OCI-LY1 (cell line): ENCODE results near the gene PLPP1.

Experiments used
- H2AFZ ChIP-seq: fragments of 200-600 bp; sonication (generic), shearing (Covaris generic); 2 replicates; pipeline ENCODE4 v1.6.0; 2014; ENCODE audit warnings: antibody characterized with exemption, mild to moderate bottlenecking, low read length
- H3F3A ChIP-seq: fragments of 200-600 bp; sonication (generic), shearing (Covaris generic); 2 replicates; pipeline ENCODE4 v1.6.0; 2014; ENCODE audit warnings: mild to moderate bottlenecking, antibody characterized with exemption, low read length, moderate library complexity; ENCODE audit not compliant: insufficient read depth
- H3K27ac ChIP-seq: fragments of 200-600 bp; sonication (generic); 2 replicates; pipeline ENCODE4 v1.5.1; 2014; ENCODE audit warnings: low read length, mixed run types, mild to moderate bottlenecking, low read depth; ENCODE audit not compliant: poor library complexity, severe bottlenecking
- H3K27me3 ChIP-seq: fragments of 200-600 bp; sonication (generic); 2 replicates; pipeline ENCODE4 v1.6.0; 2014; ENCODE audit warnings: antibody characterized with exemption, mild to moderate bottlenecking, low read length, moderate library complexity; ENCODE audit not compliant: insufficient read depth
- H3K36me3 ChIP-seq: fragments of 200-600 bp; sonication (generic); 2 replicates; pipeline ENCODE4 v1.6.1; 2014; ENCODE audit warnings: mild to moderate bottlenecking, antibody characterized with exemption, low read length, moderate library complexity, mixed read lengths; ENCODE audit not compliant: insufficient read depth
- H3K4me1 ChIP-seq: fragments of 200-600 bp; sonication (generic); 2 replicates; pipeline ENCODE4 v1.5.1; 2014; ENCODE audit warnings: mild to moderate bottlenecking, low read length, moderate library complexity; ENCODE audit not compliant: insufficient read depth, severe bottlenecking
- H3K4me2 ChIP-seq: fragments of 200-600 bp; sonication (generic), shearing (Covaris generic); 2 replicates; pipeline ENCODE4 v1.6.1; 2014; ENCODE audit warnings: low read length
- H3K4me3 ChIP-seq: fragments of 200-600 bp; sonication (generic); 2 replicates; pipeline ENCODE4 v1.5.1; 2014; ENCODE audit warnings: low read length, low read depth, mild to moderate bottlenecking, mixed read lengths; ENCODE audit not compliant: poor library complexity, severe bottlenecking
- H3K79me2 ChIP-seq: fragments of 200-600 bp; shearing (Covaris generic); 2 replicates; pipeline ENCODE4 v1.6.1; 2016; ENCODE audit warnings: mixed run types, low read length, mixed read lengths; ENCODE audit not compliant: insufficient read depth
- H3K9ac ChIP-seq: fragments of 200-600 bp; sonication (generic), shearing (Covaris generic); 2 replicates; pipeline ENCODE4 v1.6.1; 2014; ENCODE audit warnings: mild to moderate bottlenecking, low read length, mixed read lengths
- H3K9me2 ChIP-seq: fragments of 200-600 bp; sonication (generic), shearing (Covaris generic); 2 replicates; pipeline ENCODE4 v1.6.1; 2014; ENCODE audit warnings: low read depth, mild to moderate bottlenecking, low read length, mixed read lengths
- H3K9me3 ChIP-seq: fragments of 200-600 bp; shearing (Covaris generic); 2 replicates; pipeline ENCODE4 v1.6.1; 2014; ENCODE audit warnings: low read length, mixed read lengths
- H4K20me1 ChIP-seq: fragments of 200-600 bp; sonication (generic), shearing (Covaris generic); 2 replicates; pipeline ENCODE4 v1.6.0; 2016; ENCODE audit warnings: mild to moderate bottlenecking, low read length; ENCODE audit not compliant: insufficient read depth
- CTCF ChIP-seq: fragments of 200-600 bp; sonication (generic), shearing (Covaris generic); IDR thresholded peaks from 2 replicates; pipeline ENCODE4 v1.5.1; 2017; ENCODE audit warnings: mild to moderate bottlenecking, antibody characterized with exemption, low read length, moderate library complexity, mixed read lengths
- EZH2 ChIP-seq: fragments of 200-600 bp; sonication (generic), shearing (Covaris generic); IDR thresholded peaks from 2 replicates; pipeline ENCODE4 v1.8.0; 2017; ENCODE audit warnings: borderline replicate concordance, mixed run types, mild to moderate bottlenecking, antibody characterized with exemption, low read length, moderate library complexity, mixed read lengths

Gene PLPP1

DNA sequence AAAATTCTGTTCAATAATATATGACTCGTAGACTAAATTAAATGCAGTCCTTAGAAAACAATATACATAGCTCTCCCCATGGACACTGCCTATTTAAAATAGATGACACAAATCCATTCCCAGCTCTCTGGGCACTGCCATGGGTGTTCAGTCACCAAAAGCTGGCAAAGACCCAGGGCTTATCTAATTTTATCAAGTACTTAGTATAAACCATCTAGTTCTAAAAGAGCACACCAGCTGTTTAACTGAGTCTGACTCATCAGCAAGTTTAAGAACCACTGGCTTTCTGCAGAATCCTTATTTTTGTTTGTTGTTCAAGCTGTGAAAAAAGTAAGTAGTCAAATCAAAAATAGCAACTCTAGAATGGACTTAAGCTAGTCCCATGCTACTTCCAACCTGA, 107.6 kb downstream of the PLPP1 start:
- Histone ChIP-seq H3K9ac (no peak overlapping the region), H3K9me3 (peaks cover 18% of the 10 kb centered on the region)
- TF ChIP-seq EZH2 (no peak), CTCF (no peak)

GRCh38 chr5:55426455-55426854, 108.3 kb downstream of the PLPP1 start:
- H3K36me3 ChIP-seq: peaks cover 81% of the 10 kb centered on the region

More for the DNA sequence above, 107.6 kb downstream of the PLPP1 start:
- Histone ChIP-seq H3F3A (no peaks in the 10 kb centered on the region), H3K27me3 (no peaks in the 10 kb centered on the region), H4K20me1 (no peaks in the 10 kb centered on the region), H3K79me2 (no peaks in the 10 kb centered on the region), H3K27ac (no peak overlapping the region), H3K4me1 (no peaks in the 10 kb centered on the region), H3K9me2 (no peaks in the 10 kb centered on the region), H2AFZ (no peak overlapping the region), H3K4me3 (no peak overlapping the region), H3K4me2 (no peak overlapping the region), H3K36me3 (peaks cover 77% of the 10 kb centered on the region)

GRCh38 chr5:55421074-55421529, 113.7 kb downstream of the PLPP1 start:
- TF ChIP-seq EZH2 (no peak), CTCF (no peak)
- H3K36me3 ChIP-seq: peaks cover 84% of the 10 kb centered on the region
- no peak overlapping the region for H3K9ac ChIP-seq
- no peaks in the 10 kb centered on the region for H3K27me3 ChIP-seq
- H3K9me2 ChIP-seq: no peaks in the 10 kb centered on the region
- H3F3A ChIP-seq: no peaks in the 10 kb centered on the region
- no peaks in the 10 kb centered on the region for H4K20me1 ChIP-seq
- H3K4me3 ChIP-seq: no peak overlapping the region
- H3K79me2 ChIP-seq: no peaks in the 10 kb centered on the region
- H3K9me3 ChIP-seq: no peaks in the 10 kb centered on the region
- H2AFZ ChIP-seq: no peak overlapping the region
- H3K27ac ChIP-seq: no peak overlapping the region
- H3K4me2 ChIP-seq: no peak overlapping the region
- no peaks in the 10 kb centered on the region for H3K4me1 ChIP-seq

More at GRCh38 chr5:55426455-55426854, 108.3 kb downstream of the PLPP1 start:
- TF ChIP-seq EZH2 (no peak), CTCF (no peak)
- no peaks in the 10 kb centered on the region for H3K4me1 ChIP-seq
- no peaks in the 10 kb centered on the region for H3K9me2 ChIP-seq
- peaks cover 18% of the 10 kb centered on the region for H3K9me3 ChIP-seq
- no peaks in the 10 kb centered on the region for H4K20me1 ChIP-seq
- H2AFZ ChIP-seq: no peak overlapping the region
- no peaks in the 10 kb centered on the region for H3F3A ChIP-seq
- H3K4me2 ChIP-seq: no peak overlapping the region
- H3K4me3 ChIP-seq: no peak overlapping the region
- H3K27ac ChIP-seq: no peak overlapping the region
- H3K9ac ChIP-seq: no peak overlapping the region
- no peaks in the 10 kb centered on the region for H3K79me2 ChIP-seq
- no peaks in the 10 kb centered on the region for H3K27me3 ChIP-seq
